RPMI7951 (cell line): Measurements from ENCODE around the gene FAM120B. TPM values are rescaled to one million over a fixed set of nuclear protein-coding genes. Genes with fewer than 3 reads are reported as not detected.
"Not testable (repeated sequence)": the region's sequence is repeated elsewhere in the genome, so short reads cannot be mapped to it uniquely, and the experiment has no call there.

Source experiments
- DNase-seq: peaks from one replicate; pipeline ENCODE4 v3.0.0-alpha.2; 2012; ENCODE audit warnings: low read depth
- total RNA-seq: library from RNA; depleted of rRNA; stranded (reverse); fragments of >200 nt; shearing (Covaris generic); gene quantifications from 2 replicates; pipeline ENCODE4 v1.2.3, GENCODE V29; 2014; rRNA removed

The FAM120B gene, protein sequence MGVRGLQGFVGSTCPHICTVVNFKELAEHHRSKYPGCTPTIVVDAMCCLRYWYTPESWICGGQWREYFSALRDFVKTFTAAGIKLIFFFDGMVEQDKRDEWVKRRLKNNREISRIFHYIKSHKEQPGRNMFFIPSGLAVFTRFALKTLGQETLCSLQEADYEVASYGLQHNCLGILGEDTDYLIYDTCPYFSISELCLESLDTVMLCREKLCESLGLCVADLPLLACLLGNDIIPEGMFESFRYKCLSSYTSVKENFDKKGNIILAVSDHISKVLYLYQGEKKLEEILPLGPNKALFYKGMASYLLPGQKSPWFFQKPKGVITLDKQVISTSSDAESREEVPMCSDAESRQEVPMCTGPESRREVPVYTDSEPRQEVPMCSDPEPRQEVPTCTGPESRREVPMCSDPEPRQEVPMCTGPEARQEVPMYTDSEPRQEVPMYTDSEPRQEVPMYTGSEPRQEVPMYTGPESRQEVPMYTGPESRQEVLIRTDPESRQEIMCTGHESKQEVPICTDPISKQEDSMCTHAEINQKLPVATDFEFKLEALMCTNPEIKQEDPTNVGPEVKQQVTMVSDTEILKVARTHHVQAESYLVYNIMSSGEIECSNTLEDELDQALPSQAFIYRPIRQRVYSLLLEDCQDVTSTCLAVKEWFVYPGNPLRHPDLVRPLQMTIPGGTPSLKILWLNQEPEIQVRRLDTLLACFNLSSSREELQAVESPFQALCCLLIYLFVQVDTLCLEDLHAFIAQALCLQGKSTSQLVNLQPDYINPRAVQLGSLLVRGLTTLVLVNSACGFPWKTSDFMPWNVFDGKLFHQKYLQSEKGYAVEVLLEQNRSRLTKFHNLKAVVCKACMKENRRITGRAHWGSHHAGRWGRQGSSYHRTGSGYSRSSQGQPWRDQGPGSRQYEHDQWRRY
- 9.4 and 12.7 TPM in 2 replicates for total RNA-seq

DNA sequence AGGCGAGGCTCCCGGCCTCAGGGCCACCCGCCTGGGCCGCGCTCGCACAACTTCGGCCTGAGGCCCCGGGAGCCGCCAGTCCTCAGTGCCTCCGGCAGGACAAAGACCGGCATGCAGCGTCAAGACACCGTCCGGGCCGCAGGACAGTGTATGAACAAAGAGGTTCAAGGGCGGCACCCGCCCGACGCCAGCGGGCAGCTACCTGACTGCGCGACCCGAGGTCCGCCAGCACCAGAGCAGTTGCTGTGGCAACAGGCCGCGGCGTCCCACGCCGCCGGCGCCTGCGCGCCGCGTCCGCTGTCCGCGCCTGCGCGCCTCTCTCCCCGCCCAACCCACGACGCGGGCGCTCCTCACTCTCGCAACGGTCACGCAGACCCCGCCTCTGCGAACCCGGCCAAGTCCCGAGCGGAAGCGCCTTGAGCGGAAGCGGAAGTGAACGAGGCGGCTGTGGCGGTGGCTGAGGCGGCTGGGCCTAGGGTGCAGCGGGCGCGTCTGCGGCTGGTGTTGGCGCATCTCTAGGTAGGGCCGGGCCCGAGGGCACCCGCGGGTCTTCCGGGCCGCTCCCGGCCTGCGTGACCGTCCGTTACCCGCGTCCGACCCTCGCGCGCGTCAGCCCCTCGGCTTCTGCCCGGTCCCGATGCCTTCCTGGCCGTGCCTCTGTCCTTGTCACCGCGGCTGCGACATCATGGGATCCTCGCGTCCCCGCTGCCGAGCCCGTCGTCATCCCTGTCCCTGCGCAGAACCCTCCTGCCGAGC, at the start of gene FAM120B:
TSS of gene FAM120B (plus strand) at position 435 of the 756 bp plus-strand sequence. CDS start 10,633 bp downstream, outside the sequence.
- DNase-seq, result peak; percentile 95

GRCh38 chr6:170257376-170257775, 49.2 kb upstream of the FAM120B start:
- peak; percentile 28 for DNase-seq

DNA sequence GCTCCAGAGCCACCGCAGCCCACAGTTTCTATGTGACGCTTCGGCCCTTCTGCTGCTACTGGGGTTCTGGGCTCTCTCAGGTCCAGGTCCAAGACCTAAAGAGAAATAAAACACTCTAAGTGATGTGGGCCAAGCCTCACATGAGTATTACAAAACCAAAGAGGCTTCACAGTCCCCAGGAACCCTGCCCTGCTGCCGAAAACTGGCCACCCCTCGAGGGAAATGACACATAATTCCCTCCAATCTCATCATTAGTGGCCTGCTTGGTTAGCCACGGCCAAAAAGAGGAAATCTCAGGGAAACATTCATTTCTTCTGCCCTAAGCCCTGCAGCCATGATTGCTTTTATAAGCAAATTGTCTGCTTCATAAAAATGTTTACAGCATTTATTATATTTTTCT, 48.2 kb upstream of the FAM120B start:
- no peak for DNase-seq

DNA sequence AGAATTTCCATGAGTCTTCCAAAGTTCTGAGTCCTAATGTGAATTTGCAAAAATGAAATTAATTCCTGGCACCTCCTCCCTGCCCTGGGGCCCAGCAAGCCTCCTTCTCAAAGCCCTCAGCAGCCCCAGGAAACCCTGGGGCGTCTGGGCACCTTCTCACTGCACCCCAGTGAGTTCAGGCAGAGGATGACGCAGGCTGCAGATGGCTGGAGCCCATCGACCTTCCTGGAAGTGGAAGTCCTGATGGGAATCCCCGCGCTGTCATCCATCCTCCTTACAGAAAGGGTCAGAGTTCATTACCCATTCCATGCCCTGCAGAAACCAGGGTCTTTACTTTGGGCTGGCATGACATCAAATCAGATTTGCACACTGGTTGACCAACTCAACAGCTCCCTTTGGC, 47.3 kb upstream of the FAM120B start:
- DNase-seq, result peak; percentile 23

DNA sequence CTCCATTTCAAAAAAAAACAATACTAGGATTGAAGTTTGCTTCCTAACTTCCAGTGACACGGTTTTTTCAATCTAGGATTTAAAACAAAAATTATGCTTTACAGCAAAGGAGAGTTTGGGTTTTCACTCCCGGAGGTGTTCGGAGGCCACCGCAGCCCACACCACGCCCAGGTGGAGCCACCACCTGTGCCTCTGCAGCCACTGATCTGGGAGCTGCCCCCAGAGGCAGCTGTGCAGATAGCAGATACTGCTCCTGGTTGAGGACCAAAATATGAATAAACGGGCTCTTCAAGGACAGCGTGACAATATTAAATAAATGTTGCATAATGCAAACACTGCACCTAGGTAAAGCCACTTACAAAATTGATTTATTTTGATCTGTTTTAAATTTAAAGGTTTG, 45.9 kb upstream of the FAM120B start:
- no peak for DNase-seq

GRCh38 chr6:170261643-170262488, 44.7 kb upstream of the FAM120B start:
- DNase-seq, result no peak

- no peak for DNase-seq
Observed at GRCh38 chr6:170262489-170263088, 44.0 kb upstream of the FAM120B start.

GRCh38 chr6:170263410-170263809, 43.1 kb upstream of the FAM120B start:
- DNase-seq, result no peak

DNA sequence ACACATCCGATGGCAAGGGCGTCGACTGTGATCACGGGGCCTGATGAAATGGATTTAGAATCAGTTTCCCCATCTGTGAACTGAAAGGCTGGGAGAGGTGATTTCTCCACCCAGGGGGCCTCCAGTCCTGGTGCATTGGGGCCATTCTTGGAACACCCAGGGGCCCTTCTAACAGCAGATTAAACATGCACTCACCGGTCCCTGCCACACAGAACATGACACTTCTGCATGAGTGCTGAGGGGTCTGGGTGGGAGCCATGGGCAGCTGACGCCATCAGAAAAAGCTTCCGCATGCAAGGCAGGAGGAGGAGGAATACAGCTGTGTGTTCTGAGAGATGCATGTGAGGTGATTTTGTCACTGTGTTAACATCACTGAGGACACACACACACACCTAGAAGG, 42.5 kb upstream of the FAM120B start:
- no peak for DNase-seq

DNA sequence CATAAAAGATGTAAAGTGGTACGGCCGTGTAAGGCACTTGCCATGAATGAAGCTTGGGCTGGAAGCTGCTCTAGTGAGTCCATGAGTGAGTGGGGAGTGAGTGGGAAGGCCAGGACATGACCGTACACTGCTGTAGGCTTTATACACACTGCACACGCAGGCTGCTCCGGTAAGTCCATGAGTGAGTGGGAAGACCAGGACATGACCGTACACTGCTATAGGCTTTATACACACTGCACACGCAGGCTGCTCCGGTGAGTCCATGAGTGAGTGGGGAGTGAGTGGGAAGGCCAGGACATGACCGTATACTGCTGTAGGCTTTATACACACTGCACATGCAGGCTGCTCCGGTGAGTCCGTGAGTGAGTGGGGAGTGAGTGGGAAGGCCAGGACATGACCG, 41.9 kb upstream of the FAM120B start:
- DNase-seq, result not testable (repeated sequence)

- DNase-seq, result no peak
Observed at GRCh38 chr6:170265655-170266054, 40.9 kb upstream of the FAM120B start.

- DNase-seq, result no peak
Observed at GRCh38 chr6:170266061-170266825, 40.3 kb upstream of the FAM120B start.

DNA sequence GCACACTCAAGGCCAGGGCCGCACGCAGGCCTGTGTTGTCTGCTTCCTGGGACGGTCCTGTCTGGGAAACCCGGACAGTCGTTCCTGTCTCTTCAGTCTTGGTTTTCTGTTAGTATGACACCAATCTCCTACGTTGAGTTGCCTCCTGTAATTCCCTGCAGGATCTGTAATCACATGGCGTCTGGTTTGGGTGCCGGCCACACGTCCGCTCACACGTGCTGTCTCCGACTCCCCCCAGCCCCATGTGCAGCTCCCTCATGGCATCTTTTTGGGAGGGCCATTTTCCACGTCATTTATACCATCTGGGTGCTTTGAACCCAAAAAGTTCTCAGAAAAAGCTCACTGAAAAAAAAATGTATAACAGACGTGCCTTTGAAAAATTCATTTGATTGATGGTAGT, 38.9 kb upstream of the FAM120B start:
- no peak for DNase-seq

GRCh38 chr6:170268216-170269129, 38.1 kb upstream of the FAM120B start:
- no peak for DNase-seq

- no peak for DNase-seq
Observed at GRCh38 chr6:170269151-170269845, 37.3 kb upstream of the FAM120B start.

DNA sequence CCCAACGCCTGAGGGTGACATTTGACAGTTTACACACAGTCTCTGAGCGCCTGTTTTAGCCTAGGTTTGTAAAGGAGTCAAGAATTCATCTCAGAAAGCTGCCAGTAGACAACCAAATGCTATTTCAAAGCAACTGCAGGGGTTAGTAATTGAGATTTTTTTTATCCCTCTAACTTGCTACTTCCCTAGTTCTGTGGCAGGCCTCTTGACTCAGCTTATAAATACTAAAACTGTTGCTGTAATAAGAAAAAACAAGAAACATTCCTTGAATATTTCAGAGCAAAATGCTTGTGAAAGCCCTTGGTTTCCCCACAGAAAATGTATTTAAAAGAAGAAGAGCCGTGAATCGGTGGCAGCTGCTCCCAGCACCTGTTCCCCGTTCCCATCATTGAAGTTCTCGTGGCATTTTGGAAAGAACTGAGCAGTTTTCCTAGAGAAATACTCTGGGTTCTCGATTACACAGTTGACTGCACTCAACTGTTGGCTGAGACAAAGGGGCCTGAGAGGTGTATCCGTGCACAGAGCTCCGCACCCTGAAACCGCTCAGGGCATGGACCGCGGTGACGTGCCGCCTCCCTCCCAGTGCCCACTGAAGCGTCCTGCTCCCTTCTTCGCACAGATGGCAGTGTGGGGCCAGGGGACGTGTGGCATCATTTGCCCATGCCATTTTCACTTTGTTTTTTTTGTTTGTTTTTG, 36.6 kb upstream of the FAM120B start:
- no peak for DNase-seq

GRCh38 chr6:170270984-170271593, 35.5 kb upstream of the FAM120B start:
- DNase-seq, result no peak
